Lower leg skin (tissue), 4 donors: ENCODE measurements around the gene NRXN3. TPM values are rescaled to one million over a fixed set of nuclear protein-coding genes. Genes with fewer than 3 reads are reported as not detected.
"Not testable (repeated sequence)": the region's sequence is repeated elsewhere in the genome, so short reads cannot be mapped to it uniquely, and the experiment has no call there.

Experiments
- DNase-seq, 2 donors: peaks; one replicate each; pipeline ENCODE4 v3.0.0-alpha.2; 2019; ENCODE audit warnings: low spot score in 2 of 2
- H3K4me3 ChIP-seq: fragments of 200-600 bp; sonication (generic); 2 replicates; pipeline ENCODE4 v1.5.1; 2017; ENCODE audit warnings: mild to moderate bottlenecking, low read depth; ENCODE audit not compliant: poor library complexity, severe bottlenecking
- POLR2A ChIP-seq, 2 donors: fragments of 450-650 bp; IDR thresholded peaks; one replicate each; pipeline ENCODE4 v1.6.1; 2016 to 2017; ENCODE audit warnings: antibody characterized with exemption in 2 of 2, mild to moderate bottlenecking in 1 of 2, moderate library complexity in 1 of 2
- WGBS, 2 donors: methylation state at CpG; one replicate each; pipeline ENCODE4 v1.1.5; 2018; 5-methylcytosine and 5-hydroxymethylcytosine counted together
- intact Hi-C: fragments of 100-400 bp; cut with DNase I; formaldehyde crosslinking; loops from one replicate; pipeline ENCODE4 v1.15.0; 2023; ENCODE audit warnings: low total_unique reads
- total RNA-seq, 4 donors: library from RNA; depleted of rRNA; stranded (reverse); fragments of >200 nt; gene quantifications; one replicate each; pipeline ENCODE4 v1.1.0, GENCODE V29; 2016
- TF ChIP-seq, protein P1 (sequence below), 3 donors: fragments of 450-650 bp; IDR thresholded peaks; one replicate each; pipeline ENCODE4 v1.5.1; 2016; ENCODE audit warnings: antibody characterized with exemption in 3 of 3, mild to moderate bottlenecking in 3 of 3, moderate library complexity in 2 of 3

Gene NRXN3
- total RNA-seq, 4 donors from 2014 or later = 0.61 to 2.4 (median 1.7) TPM

DNA sequence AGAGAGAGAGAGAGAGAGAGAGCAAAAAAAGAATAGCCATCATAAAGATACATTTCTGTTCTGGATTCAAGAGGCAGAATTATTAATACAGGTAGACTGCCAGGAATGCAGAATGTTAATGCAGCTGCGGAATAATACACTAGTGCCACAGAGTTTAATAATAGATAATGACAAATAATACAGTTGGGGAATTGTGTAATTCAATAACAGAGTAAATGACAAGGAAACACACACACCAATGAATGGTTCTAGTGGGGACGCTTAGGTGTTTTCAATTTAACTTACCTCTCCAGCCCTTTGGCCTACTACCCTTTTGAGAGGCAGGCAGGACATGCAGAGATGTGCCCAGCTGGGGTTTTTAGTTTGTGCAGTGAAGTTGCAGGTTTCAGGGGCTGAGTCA, 313.9 kb downstream of the NRXN3 start:
- 62 to 82% methylated on average over 2 of the region's 2 CpGs for WGBS, 2 donors
- DNase-seq = no peak
- intact Hi-C loops = no loop called here
- TF ChIP-seq POLR2A (IDR thresholded peaks at IDR 0.05) = no peak
- TF ChIP-seq, protein P1, sequence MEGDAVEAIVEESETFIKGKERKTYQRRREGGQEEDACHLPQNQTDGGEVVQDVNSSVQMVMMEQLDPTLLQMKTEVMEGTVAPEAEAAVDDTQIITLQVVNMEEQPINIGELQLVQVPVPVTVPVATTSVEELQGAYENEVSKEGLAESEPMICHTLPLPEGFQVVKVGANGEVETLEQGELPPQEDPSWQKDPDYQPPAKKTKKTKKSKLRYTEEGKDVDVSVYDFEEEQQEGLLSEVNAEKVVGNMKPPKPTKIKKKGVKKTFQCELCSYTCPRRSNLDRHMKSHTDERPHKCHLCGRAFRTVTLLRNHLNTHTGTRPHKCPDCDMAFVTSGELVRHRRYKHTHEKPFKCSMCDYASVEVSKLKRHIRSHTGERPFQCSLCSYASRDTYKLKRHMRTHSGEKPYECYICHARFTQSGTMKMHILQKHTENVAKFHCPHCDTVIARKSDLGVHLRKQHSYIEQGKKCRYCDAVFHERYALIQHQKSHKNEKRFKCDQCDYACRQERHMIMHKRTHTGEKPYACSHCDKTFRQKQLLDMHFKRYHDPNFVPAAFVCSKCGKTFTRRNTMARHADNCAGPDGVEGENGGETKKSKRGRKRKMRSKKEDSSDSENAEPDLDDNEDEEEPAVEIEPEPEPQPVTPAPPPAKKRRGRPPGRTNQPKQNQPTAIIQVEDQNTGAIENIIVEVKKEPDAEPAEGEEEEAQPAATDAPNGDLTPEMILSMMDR (IDR thresholded peaks at IDR 0.05) = no peak
- H3K4me3 ChIP-seq = no peak overlapping the region

DNA sequence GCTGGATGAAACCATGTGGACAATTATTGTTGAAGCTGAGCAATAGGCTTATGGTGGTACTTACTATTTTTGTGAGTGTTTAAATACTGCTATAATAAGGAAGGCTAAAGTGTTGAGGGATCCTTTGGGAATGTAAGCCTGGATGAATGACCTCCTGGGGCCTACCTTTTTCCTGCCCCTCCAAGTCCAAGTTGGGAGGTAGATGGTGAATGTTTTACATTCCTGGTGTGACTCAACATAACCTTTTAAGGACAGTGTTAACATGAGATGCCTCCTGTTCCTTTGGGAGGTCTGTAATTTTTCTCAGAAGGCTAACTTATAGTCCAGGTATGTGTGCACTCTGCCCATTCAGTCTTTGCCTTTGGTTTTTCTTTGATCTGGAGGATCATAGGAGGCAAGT, 315.9 kb downstream of the NRXN3 start:
- DNase-seq = no peak
- TF ChIP-seq, protein P1 (IDR thresholded peaks at IDR 0.05) = no peak
- no peak for TF ChIP-seq POLR2A (IDR thresholded peaks at IDR 0.05)
- no peak overlapping the region for H3K4me3 ChIP-seq
- intact Hi-C loops = no loop called here

DNA sequence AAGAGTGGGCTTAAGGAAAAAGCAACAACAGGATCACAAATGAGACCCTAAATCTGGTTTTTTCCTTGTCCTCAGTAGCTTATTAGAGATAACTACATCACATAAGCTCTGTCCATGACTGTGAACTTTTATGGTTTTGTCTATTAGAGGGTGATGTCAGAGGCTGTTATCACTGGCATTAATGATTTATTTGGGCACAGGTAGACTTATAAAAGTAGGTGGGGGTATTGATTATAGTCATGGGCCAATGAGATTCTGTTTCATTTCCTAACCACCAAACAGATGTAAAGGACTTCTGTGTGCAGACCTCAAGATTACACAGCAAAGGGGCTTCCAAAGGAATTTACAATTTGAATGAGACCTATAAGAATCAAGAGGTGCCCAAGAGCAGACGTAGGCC, 316.4 kb downstream of the NRXN3 start:
- intact Hi-C loops = no loop called here
- TF ChIP-seq, protein P1 (IDR thresholded peaks at IDR 0.05) = no peak
- no peak for TF ChIP-seq POLR2A (IDR thresholded peaks at IDR 0.05)
- 69 to 77% methylated on average over 1 of the region's 1 CpG for WGBS, 2 donors
- no peak for DNase-seq
- H3K4me3 ChIP-seq = no peak overlapping the region

DNA sequence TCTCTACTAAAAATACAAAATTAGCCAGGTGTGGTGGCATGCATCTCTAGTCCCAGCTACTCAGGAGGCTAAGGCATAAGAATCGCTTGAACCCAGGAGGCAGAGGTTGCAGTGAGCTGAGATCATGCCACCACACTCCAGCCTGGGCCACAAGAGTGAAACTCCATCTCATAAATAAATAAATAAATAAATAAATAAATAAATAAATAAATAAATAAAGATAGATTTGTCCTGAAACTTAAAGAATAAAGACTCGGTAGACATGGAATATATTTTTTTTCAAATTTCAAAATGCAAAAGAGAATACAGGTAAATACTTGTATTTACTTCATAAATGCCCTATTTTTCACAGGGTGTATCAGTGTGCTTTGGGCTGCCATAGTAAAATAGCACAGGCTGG, 317.4 kb downstream of the NRXN3 start:
- intact Hi-C loops, DNase-seq, H3K4me3 ChIP-seq: not testable (repeated sequence)
- whole genome bisulfite sequencing, 2 donors = 42 to 71% methylated on average over 2 of the region's 2 CpGs

DNA sequence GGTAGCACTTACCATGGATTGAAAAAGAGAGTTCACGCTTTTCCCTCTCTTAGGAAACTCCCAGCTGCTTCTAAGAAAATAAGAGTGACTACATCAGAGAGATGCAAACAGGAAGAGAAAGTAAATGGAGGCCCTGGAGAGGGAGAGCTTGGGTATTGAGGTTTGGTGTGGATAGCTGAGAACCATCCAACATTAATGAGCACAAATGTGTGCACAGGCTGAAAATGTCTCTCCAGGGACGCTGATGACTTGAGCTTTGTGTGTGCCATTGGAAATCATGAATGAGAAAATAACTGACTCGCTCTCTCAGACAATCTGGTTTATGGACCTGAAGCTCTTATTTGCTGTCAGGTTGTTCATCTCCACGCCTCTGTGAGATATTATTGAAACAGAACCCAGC, 318.8 kb downstream of the NRXN3 start:
- no peak overlapping the region for H3K4me3 ChIP-seq
- intact Hi-C loops = no loop called here
- DNase-seq = no peak
- 73 to 80% methylated on average over 4 of the region's 4 CpGs for WGBS, 2 donors
- no peak for TF ChIP-seq POLR2A (IDR thresholded peaks at IDR 0.05)
- TF ChIP-seq, protein P1 (IDR thresholded peaks at IDR 0.05) = no peak

DNA sequence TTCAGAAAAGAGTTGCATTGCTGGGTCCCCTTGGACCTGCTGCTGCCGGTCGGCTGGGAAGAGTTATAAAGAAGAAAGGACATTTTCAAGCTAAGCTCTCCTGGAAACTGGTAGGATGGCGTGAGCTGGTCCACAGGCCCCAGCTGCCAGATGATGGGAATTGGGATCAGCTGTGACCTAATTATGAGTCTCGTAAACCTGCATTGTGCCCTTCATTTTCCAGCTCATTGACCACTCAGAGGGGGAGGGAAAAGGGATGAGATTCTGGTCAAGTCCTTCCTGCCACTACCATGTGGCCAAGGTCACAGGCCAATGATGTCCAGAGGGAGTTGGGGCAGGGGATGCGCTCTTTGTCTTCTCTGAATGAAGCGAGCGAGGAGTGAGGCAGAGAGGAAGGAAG, 320.9 kb downstream of the NRXN3 start:
- TF ChIP-seq, protein P1 (IDR thresholded peaks at IDR 0.05) = no peak
- no peak for TF ChIP-seq POLR2A (IDR thresholded peaks at IDR 0.05)
- no peak for DNase-seq
- 72 to 75% methylated on average over 7 of the region's 7 CpGs for WGBS, 2 donors
- intact Hi-C loops = no loop called here
- no peak overlapping the region for H3K4me3 ChIP-seq
